ENCODE measurements around the gene TEX48. TPM values are rescaled to one million over a fixed set of nuclear protein-coding genes. Genes with fewer than 3 reads are reported as not detected.
A peak's percentile ranks its signal among the peaks of the same experiment; 100 is the strongest.

TEX48 gene
- total RNA-seq, 2 donors from 2014 or later = not detected

GRCh38 chr9:114619191-114619761, 62.7 kb downstream of the TEX48 start:
- no peak for DNase-seq (ENCODE audit: low spot score in 2 of 2)
- H3K36me3 Mint-ChIP-seq = peaks cover 12 to 50% of the 10 kb centered on the region in 2 donors
- ATAC-seq = peak; percentile 32 to 35
- peak overlapping the region; percentile 86 to 94 for H3K27ac Mint-ChIP-seq
- H3K9me3 Mint-ChIP-seq = no peaks in the 10 kb centered on the region

- H3K27ac Mint-ChIP-seq = peak overlapping the region; percentile 87 to 97
- ATAC-seq = peak in 1 of 2 donors; percentile 52
- DNase-seq (ENCODE audit: low spot score in 2 of 2) = no peak
- peaks cover 16 to 51% of the 10 kb centered on the region in 2 donors for H3K36me3 Mint-ChIP-seq
- H3K9me3 Mint-ChIP-seq = no peaks in the 10 kb centered on the region
Measured at GRCh38 chr9:114616684-114617520, 65.1 kb downstream of the TEX48 start.

Other genes starting within 250 kb of the TEX48 start
- 1 to 10 TPM; 4.7 to 5.2 TPM for gene WHRN, start 176.7 kb downstream of the TEX48 start, total RNA-seq
- gene ATP6V1G1, start 94.4 kb downstream of the TEX48 start, total RNA-seq = 10 to 100 TPM; 37.4 to 37.8 TPM
- 10 to 100 TPM; 20.4 to 31.4 TPM for gene TMEM268, start 70.9 kb downstream of the TEX48 start, total RNA-seq
- gene TEX53, start 24.4 kb downstream of the TEX48 start, total RNA-seq = not detected
- gene TNFSF15, start 123.8 kb upstream of the TEX48 start, total RNA-seq = under 1 TPM; 0.35 to 0.43 TPM
- gene TNFSF8, start 248.4 kb upstream of the TEX48 start, total RNA-seq = 10 to 100 TPM; 11.0 to 26.9 TPM